Smooth muscle cell (in vitro differentiated cells): ENCODE measurements around the gene CAMK4. TPM values are rescaled to one million over a fixed set of nuclear protein-coding genes. Genes with fewer than 3 reads are reported as not detected.
A peak's percentile ranks its signal among the peaks of the same experiment; 100 is the strongest.

Source experiments
- DNase-seq: peaks from one replicate; lab custom pipeline; 2025; ENCODE audit not compliant: unreplicated experiment; lab: John Stamatoyannopoulos, UW
- H2AFZ ChIP-seq: fragments of 200-600 bp; sonication (generic); 2 replicates; pipeline ENCODE4 v1.6.0; 2016; ENCODE audit warnings: antibody characterized with exemption, low read depth, mild to moderate bottlenecking
- H3F3A ChIP-seq: fragments of 200-600 bp; sonication (generic); 2 replicates; pipeline ENCODE4 v1.6.0; 2017; ENCODE audit warnings: antibody characterized with exemption, low read depth
- H3K27ac ChIP-seq: fragments of 200-600 bp; sonication (generic); 2 replicates; pipeline ENCODE4 v1.5.1; 2016; ENCODE audit warnings: low read depth, mild to moderate bottlenecking
- H3K27me3 ChIP-seq: fragments of 200-600 bp; sonication (generic); 2 replicates; pipeline ENCODE4 v1.6.1; 2016; ENCODE audit warnings: low read depth, mild to moderate bottlenecking
- H3K36me3 ChIP-seq: fragments of 200-600 bp; sonication (generic); 2 replicates; pipeline ENCODE4 v1.5.1; 2016; ENCODE audit warnings: low read depth
- H3K4me1 ChIP-seq: fragments of 200-600 bp; sonication (generic); 2 replicates; pipeline ENCODE4 v1.5.1; 2016; ENCODE audit warnings: low read depth
- H3K4me2 ChIP-seq: fragments of 200-600 bp; sonication (generic); 2 replicates; pipeline ENCODE4 v1.6.0; 2016; ENCODE audit warnings: mild to moderate bottlenecking
- H3K4me3 ChIP-seq: fragments of 200-600 bp; sonication (generic); 2 replicates; pipeline ENCODE4 v1.5.1; 2016; ENCODE audit warnings: mild to moderate bottlenecking
- H3K79me2 ChIP-seq: fragments of 200-600 bp; sonication (generic); 2 replicates; pipeline ENCODE4 v1.6.0; 2016; ENCODE audit warnings: low read depth, mild to moderate bottlenecking
- H3K9ac ChIP-seq: fragments of 200-600 bp; sonication (generic); 2 replicates; pipeline ENCODE4 v1.6.0; 2016; ENCODE audit warnings: low read depth
- H3K9me3 ChIP-seq: fragments of 200-600 bp; sonication (generic); replicated peaks from 2 replicates; pipeline ENCODE4 v1.5.1; 2016; ENCODE audit warnings: low read depth
- H4K20me1 ChIP-seq: fragments of 200-600 bp; sonication (generic); 2 replicates; pipeline ENCODE4 v1.6.0; 2016; ENCODE audit warnings: low read depth
- CTCF ChIP-seq: fragments of 200-600 bp; sonication (generic); IDR thresholded peaks from 2 replicates; pipeline ENCODE4 v1.5.1; 2017; ENCODE audit warnings: borderline replicate concordance, mild to moderate bottlenecking, antibody characterized with exemption; ENCODE audit not compliant: insufficient read depth, poor library complexity, severe bottlenecking
- WGBS: methylation state at CpG from one replicate; pipeline ENCODE4 v1.1.7; 2016; ENCODE audit warnings: low lambda C conversion rate; 5-methylcytosine and 5-hydroxymethylcytosine counted together
- polyA plus RNA-seq: library from polyadenylated mRNA; unstranded; fragments of >200 nt; fragmentation: Nextera tagmentation; extraction: Ambion mirVana; gene quantifications from 2 replicates; pipeline ENCODE4 v1.2.1, GENCODE V29; 2016
- total RNA-seq: library from RNA; depleted of rRNA; stranded (reverse); fragments of >200 nt; gene quantifications from 2 replicates; pipeline ENCODE4 v1.2.3, GENCODE V29; 2014

CAMK4 gene
- total and polyA plus RNA-seq, 2 experiments from 2014 or later, result 1.1 to 3.6 TPM

- Histone ChIP-seq H4K20me1 (no peaks in the 10 kb centered on the region), H2AFZ (no peak overlapping the region), H3F3A (no peaks in the 10 kb centered on the region), H3K4me2 (no peak overlapping the region), H3K27ac (no peak overlapping the region), H3K79me2 (no peaks in the 10 kb centered on the region), H3K9me3 (no peaks in the 10 kb centered on the region), H3K9ac (no peak overlapping the region), H3K27me3 (no peaks in the 10 kb centered on the region), H3K36me3 (no peaks in the 10 kb centered on the region), H3K4me1 (no peaks in the 10 kb centered on the region), H3K4me3 (no peak overlapping the region)
- DNase-seq, result no peak
- TF ChIP-seq CTCF, result no peak
Measured at GRCh38 chr5:111379391-111379816, 155.2 kb downstream of the CAMK4 start.

GRCh38 chr5:111383288-111383970 is 159.2 kb downstream of the CAMK4 start:
- Histone ChIP-seq H2AFZ (no peak overlapping the region), H3K4me1 (no peaks in the 10 kb centered on the region), H3K9ac (no peak overlapping the region), H3F3A (no peaks in the 10 kb centered on the region), H3K36me3 (no peaks in the 10 kb centered on the region), H3K27me3 (no peaks in the 10 kb centered on the region), H3K9me3 (no peaks in the 10 kb centered on the region), H3K27ac (peak overlapping the region; percentile 7), H3K4me3 (no peak overlapping the region), H3K4me2 (peak overlapping the region; percentile 4), H3K79me2 (no peaks in the 10 kb centered on the region), H4K20me1 (no peaks in the 10 kb centered on the region)
- no peak for DNase-seq
- WGBS, result 51% methylated on average over 6 of the region's 6 CpGs
- no peak for TF ChIP-seq CTCF

- Histone ChIP-seq H3K9me3 (no peaks in the 10 kb centered on the region), H2AFZ (no peak overlapping the region), H3F3A (no peaks in the 10 kb centered on the region), H3K27me3 (no peaks in the 10 kb centered on the region), H3K9ac (no peak overlapping the region), H3K27ac (no peak overlapping the region), H3K79me2 (no peaks in the 10 kb centered on the region), H4K20me1 (no peaks in the 10 kb centered on the region), H3K4me3 (no peak overlapping the region), H3K4me2 (no peak overlapping the region), H3K4me1 (no peaks in the 10 kb centered on the region), H3K36me3 (no peaks in the 10 kb centered on the region)
- 49% methylated on average over 3 of the region's 3 CpGs for WGBS
- TF ChIP-seq CTCF, result no peak
- no peak for DNase-seq
Measured at GRCh38 chr5:111384220-111384619, 160.0 kb downstream of the CAMK4 start.

- no peaks in the 10 kb centered on the region for H3K4me1 ChIP-seq
- no peak overlapping the region for H3K27ac ChIP-seq
- no peak overlapping the region for H2AFZ ChIP-seq
- no peak for TF ChIP-seq CTCF
- no peaks in the 10 kb centered on the region for H3F3A ChIP-seq
- H3K36me3 ChIP-seq, result no peaks in the 10 kb centered on the region
- H4K20me1 ChIP-seq, result no peaks in the 10 kb centered on the region
- H3K27me3 ChIP-seq, result no peaks in the 10 kb centered on the region
- no peak overlapping the region for H3K4me3 ChIP-seq
- no peak overlapping the region for H3K4me2 ChIP-seq
- H3K9ac ChIP-seq, result no peak overlapping the region
- no peak for DNase-seq
- no peaks in the 10 kb centered on the region for H3K79me2 ChIP-seq
- no peaks in the 10 kb centered on the region for H3K9me3 ChIP-seq
Measured at GRCh38 chr5:111385051-111385450, 160.9 kb downstream of the CAMK4 start.
